Hematopoietic multipotent progenitor cell treated with erythropoietin and hydrocortisone succinate and interleukin-3 and kit ligand, for 17 days (in vitro differentiated cells): ENCODE results near the gene TAS1R1.

ENCODE experiments used
- DNase-seq: peaks from one replicate; pipeline ENCODE4 v3.0.0-alpha.2; 2015; ENCODE audit warnings: low spot score

Gene TAS1R1

GRCh38 chr1:6603915-6604558 is 48.9 kb downstream of the TAS1R1 start:
- DNase-seq, result no peak

DNA sequence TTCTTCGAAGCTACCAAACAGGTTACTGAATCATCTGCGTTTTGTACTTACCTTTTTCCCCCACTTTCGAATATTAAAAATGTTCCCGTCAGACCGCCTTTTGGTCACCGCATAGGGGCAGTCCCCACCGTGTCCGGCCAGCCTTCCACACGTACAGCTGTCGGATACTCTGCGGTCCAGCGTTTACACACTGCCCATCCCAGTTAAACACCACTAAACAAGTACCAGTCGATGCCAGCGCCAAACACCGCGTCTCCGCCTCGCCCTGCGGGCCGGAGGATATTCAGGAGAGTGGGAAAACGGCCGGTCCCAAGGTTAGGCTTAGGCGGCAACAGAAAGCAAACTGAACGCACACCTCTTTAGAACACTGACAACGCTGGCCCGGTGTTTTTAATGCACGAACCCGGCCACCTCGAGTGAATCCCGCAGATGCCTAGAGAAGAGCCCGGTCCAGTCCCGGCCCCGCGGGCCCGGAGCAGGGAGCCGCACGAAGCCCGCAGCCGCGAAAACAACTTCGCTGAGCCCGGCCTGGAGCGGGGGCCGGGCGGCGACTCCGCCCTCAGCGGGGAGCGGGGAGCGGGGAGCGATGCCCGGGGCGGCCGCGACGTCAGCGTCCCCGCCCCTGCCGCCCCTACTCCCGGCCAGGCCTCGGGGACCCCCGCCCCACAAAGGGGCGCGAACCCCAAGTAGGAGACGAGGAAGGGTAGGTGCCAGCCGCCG is 57.7 kb downstream of the TAS1R1 start:
- DNase-seq, result no peak

GRCh38 chr1:6613361-6614018 is 58.4 kb downstream of the TAS1R1 start, which contains the start of gene PHF13:
TSS of gene PHF13 (plus strand) at chr1:6613731. CDS start at chr1:6614067, 336 bp downstream.
- DNase-seq, result peak; percentile 99

- DNase-seq, result peak; percentile 58
These were observed 59.2 kb downstream of the TAS1R1 start for GRCh38 chr1:6614019-6614928.

DNA sequence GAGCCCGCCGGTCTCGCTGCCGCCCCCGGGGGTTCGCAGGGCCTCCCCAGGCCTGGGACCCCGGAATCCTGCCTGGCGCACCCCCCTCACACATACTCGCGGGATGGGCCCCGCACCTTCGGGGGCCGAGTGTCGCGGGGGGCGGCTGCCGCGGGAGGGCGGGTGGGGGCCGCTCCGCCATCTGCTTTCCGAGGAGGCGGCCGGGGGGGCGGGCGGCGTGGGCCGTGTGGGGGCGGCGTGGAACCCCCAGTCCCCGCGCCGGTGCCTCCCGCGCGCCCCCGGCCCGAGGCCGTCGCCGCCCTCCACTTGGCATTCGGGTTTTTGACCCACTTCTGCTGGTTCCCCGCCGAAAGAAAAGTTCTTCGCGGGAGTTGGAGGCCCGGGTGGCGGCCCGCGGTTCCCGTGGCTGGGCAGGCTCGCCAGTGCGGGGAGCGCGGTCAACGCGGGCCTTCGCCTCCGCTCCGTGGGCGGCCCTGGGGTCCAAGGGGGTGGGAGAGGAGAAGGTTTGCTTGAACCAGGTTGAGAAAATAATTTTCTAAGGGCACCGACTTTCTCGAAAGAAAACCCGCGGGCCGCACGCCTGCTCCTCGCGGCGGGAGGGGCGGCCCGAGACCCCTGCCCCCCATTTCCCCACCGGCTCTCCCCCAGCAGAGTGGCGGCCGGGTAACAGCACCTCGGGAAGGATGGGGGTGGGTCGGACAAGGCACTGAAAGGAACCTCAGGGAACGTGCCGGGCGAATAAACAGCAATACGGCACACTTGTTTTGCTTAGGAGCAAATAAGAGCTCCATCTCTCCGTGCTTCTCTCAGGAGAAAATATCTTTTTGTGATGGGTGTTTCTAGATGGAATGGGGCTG is 60.0 kb downstream of the TAS1R1 start:
- DNase-seq, result no peak

DNA sequence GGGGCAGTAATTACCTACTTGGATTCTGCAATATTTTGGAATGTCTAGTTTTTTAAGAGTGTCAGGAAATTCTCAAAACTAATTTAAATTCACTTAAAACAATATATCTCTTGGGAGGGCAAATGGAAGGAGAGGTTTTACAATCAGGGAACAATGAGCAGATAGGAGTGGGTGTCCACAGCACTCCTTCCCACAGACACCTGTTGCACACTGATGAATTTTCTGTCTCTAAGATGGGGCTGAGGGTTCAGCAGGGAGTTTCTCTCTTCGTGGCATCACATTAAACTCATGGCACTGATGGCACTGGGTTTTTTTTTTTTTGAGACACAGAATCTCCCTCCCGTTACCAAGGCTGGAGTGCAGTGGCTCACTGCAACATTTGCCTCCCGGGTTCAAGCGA is 63.9 kb downstream of the TAS1R1 start:
- no peak for DNase-seq

GRCh38 chr1:6621429-6622391 is 66.6 kb downstream of the TAS1R1 start:
- DNase-seq, result no peak

GRCh38 chr1:6622396-6623152 is 67.5 kb downstream of the TAS1R1 start:
- DNase-seq, result no peak

DNA sequence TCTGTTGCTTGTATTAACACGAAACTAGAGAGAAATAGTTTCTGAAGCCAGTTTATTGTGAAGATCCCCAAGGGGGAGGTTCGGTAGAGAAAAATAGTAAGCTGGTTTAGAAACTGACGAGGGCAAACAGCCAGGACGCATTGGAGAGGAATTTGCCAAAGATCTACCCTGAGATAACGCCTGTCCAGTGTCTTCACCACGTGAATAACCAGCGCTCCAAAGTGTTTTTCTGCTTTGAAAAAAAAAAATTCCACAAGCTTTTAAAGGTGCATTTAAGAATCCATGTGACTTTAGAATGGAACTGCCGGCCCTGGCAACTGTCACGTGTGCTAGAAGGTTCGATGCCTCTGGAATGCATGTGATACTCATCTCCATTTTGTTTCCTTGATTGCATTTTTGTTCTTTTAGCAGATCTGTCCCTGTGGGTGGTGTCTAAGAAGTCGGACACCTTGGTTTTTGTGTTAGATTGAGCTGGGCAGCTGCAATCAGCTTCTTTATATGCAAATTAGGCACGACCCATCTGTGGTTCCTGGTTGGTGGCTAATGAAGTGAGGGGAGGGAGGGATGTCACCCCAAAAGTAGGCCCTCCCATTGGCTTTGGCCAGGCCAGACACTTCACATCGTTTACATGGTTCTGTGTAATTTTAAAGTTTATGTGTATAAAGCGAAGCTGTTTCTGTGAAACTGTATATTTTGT is 68.3 kb downstream of the TAS1R1 start:
- no peak for DNase-seq

GRCh38 chr1:6624710-6625583 is 69.8 kb downstream of the TAS1R1 start, which contains the start of gene THAP3:
TSS of gene THAP3 (plus strand) at chr1:6624868. CDS start at chr1:6625219, 351 bp downstream.
- DNase-seq, result peak; percentile 88

- peak; percentile 44 for DNase-seq
These were observed 70.6 kb downstream of the TAS1R1 start for GRCh38 chr1:6625584-6626149.

GRCh38 chr1:6627031-6627430 is 71.9 kb downstream of the TAS1R1 start:
- DNase-seq, result no peak

DNA sequence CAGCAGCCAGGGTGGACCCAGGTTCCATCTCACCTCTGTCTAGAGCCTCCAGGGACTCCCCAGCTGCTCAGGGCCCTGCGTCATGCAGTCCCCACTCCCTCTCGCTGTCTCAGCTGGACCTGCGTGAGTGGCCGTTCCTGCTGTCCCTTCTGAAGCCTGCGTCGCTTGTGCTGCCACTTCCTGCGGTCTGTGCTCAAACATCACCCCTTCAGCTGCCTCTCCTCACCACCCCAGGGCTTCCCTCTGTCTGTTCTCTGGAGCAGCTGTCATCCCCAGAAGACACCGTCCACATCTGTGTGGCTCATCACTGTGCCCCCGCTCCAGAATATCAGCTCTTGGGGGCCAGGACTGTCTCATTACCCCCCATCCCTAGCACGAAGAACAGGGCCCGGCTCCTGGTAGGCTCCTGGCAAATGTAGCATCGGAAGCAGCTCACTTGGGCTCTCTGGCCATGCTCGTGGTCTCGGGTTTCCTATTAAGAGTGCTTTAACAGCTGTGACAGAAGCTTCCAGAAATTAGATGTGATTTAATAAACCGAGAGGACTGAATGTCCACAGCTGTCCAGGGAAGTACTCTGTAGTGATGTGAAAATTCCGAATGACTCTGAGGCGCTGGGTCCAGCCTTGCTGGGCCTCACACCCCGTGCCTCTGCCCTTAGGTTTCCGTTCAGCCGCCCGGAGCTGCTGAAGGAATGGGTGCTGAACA is 72.9 kb downstream of the TAS1R1 start:
- no peak for DNase-seq

DNA sequence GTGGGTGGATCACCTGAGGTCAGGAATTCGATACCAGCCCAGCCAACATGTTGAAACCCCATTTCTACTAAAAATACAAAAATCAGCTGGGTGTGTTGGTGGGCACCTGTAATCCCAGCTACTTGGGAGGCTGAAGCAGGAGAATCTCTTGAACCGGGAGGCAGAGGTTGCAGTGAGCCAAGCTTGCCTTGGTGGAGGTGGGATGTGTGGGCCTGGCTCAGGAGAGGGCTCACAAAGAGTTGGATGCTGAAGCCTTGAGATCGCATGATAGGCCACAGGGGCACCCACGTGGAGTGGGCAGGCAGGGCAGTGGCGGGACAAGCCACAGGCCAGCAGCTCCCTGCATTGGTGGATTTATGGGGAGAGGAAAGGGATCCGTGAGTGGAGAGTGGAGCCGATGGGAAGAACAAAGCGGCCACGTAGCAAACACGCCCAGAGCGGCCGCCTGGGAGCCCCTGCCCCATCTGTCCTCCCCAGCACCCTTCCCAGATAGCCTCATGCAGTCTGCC is 73.9 kb downstream of the TAS1R1 start:
- DNase-seq, result no peak
